ENCODE data around the gene PAQR5.

GRCh38 chr15:69253156-69253555 lies 45.6 kb upstream of the PAQR5 start:
- no peak for TF ChIP-seq TAF1 (IDR thresholded peaks at IDR 0.05; ENCODE audit: borderline replicate concordance, low read depth, low read length)
- TF ChIP-seq POLR2AphosphoS5 (IDR thresholded peaks at IDR 0.05; ENCODE audit: low read depth, low read length), result no peak
